H9 (cell line): ENCODE results near the gene KIF19. TPM values are rescaled to one million over a fixed set of nuclear protein-coding genes. Genes with fewer than 3 reads are reported as not detected.

Experiments
- DNase-seq: peaks from one replicate; pipeline ENCODE4 v3.0.0-alpha.2; 2017
- H2AFZ ChIP-seq: one replicate; pipeline ENCODE4 v1.6.1; 2013; ENCODE audit warnings: mild to moderate bottlenecking, low read length, control low read depth, moderate library complexity
- H2AK5ac ChIP-seq: 2 replicates; pipeline ENCODE4 v1.6.1; 2013; ENCODE audit warnings: low read length, control low read depth, mixed read lengths; ENCODE audit not compliant: insufficient read length
- H2BK120ac ChIP-seq: one replicate; pipeline ENCODE4 v1.6.1; 2013; ENCODE audit warnings: low read depth, mild to moderate bottlenecking, low read length, control low read depth, inconsistent platforms; ENCODE audit not compliant: poor library complexity, severe bottlenecking
- H2BK12ac ChIP-seq: 2 replicates; pipeline ENCODE4 v1.6.1; 2013; ENCODE audit warnings: low read length, control low read depth, mixed read lengths, low read depth; ENCODE audit not compliant: insufficient read length
- H2BK15ac ChIP-seq: 2 replicates; pipeline ENCODE4 v1.6.1; 2013; ENCODE audit warnings: low read depth, low read length, control low read depth
- H2BK20ac ChIP-seq: one replicate; pipeline ENCODE4 v1.6.1; 2013; ENCODE audit warnings: low read depth, mild to moderate bottlenecking, low read length, control low read depth, inconsistent platforms; ENCODE audit not compliant: poor library complexity, severe bottlenecking
- H2BK5ac ChIP-seq: 2 replicates; pipeline ENCODE4 v1.6.1; 2013; ENCODE audit warnings: low read length, control low read depth, mixed read lengths; ENCODE audit not compliant: insufficient read length
- H3K14ac ChIP-seq: 2 replicates; pipeline ENCODE4 v1.6.1; 2013; ENCODE audit warnings: low read length, control low read depth; ENCODE audit not compliant: insufficient read depth
- H3K18ac ChIP-seq: 2 replicates; pipeline ENCODE4 v1.6.1; 2013; ENCODE audit warnings: low read depth, mild to moderate bottlenecking, mixed read lengths, low read length, control low read depth; ENCODE audit not compliant: insufficient read length
- H3K23ac ChIP-seq: 2 replicates; pipeline ENCODE4 v1.6.1; 2013; ENCODE audit warnings: low read length, control low read depth, mixed read lengths, low read depth; ENCODE audit not compliant: insufficient read length
- H3K23me2 ChIP-seq: 2 replicates; pipeline ENCODE4 v1.6.1; 2013; ENCODE audit warnings: low read depth, mild to moderate bottlenecking, mixed read lengths, low read length, control low read depth; ENCODE audit not compliant: insufficient read length, poor library complexity, severe bottlenecking
- H3K27ac ChIP-seq: 2 replicates; pipeline ENCODE4 v1.5.1; 2013; ENCODE audit warnings: low read length, control low read depth, mixed read lengths, low read depth; ENCODE audit not compliant: insufficient read length
- H3K27me3 ChIP-seq: 2 replicates; pipeline ENCODE4 v1.6.1; 2013; ENCODE audit warnings: low read length, control low read depth, inconsistent platforms; ENCODE audit not compliant: insufficient read depth
- H3K4ac ChIP-seq: 2 replicates; pipeline ENCODE4 v1.6.1; 2013; ENCODE audit warnings: low read depth, mild to moderate bottlenecking, control low read depth, inconsistent platforms, low read length, moderate library complexity
- H3K4me1 ChIP-seq: 2 replicates; pipeline ENCODE4 v1.6.1; 2013; ENCODE audit warnings: low read length, control low read depth, inconsistent platforms; ENCODE audit not compliant: insufficient read depth
- H3K4me2 ChIP-seq: 2 replicates; pipeline ENCODE4 v1.6.1; 2013; ENCODE audit warnings: low read length, control low read depth, mixed read lengths; ENCODE audit not compliant: insufficient read length, insufficient read depth
- H3K56ac ChIP-seq: 2 replicates; pipeline ENCODE4 v1.6.1; 2013; ENCODE audit warnings: low read depth, mild to moderate bottlenecking, mixed read lengths, low read length, control low read depth; ENCODE audit not compliant: insufficient read length
- H3K79me1 ChIP-seq: 2 replicates; pipeline ENCODE4 v1.6.1; 2013; ENCODE audit warnings: low read depth, mild to moderate bottlenecking, moderate library complexity, low read length, control low read depth, inconsistent platforms; ENCODE audit not compliant: insufficient read depth, poor library complexity, severe bottlenecking
- H3K79me2 ChIP-seq: 2 replicates; pipeline ENCODE4 v1.6.1; 2013; ENCODE audit warnings: low read length, control low read depth, inconsistent platforms; ENCODE audit not compliant: insufficient read depth
- H3K9ac ChIP-seq: 2 replicates; pipeline ENCODE4 v1.6.1; 2013; ENCODE audit warnings: low read length, control low read depth, mixed read lengths; ENCODE audit not compliant: insufficient read length; ENCODE audit errors: extremely low read depth
- H3K9me3 ChIP-seq: one replicate; pipeline ENCODE4 v1.6.1; 2013; ENCODE audit warnings: low read depth, low read length, inconsistent platforms; ENCODE audit not compliant: control insufficient read depth
- H3T11ph ChIP-seq: one replicate; pipeline ENCODE4 v1.6.1; 2013; ENCODE audit warnings: mild to moderate bottlenecking, low read length, control low read depth, inconsistent platforms
- H4K20me1 ChIP-seq: one replicate; pipeline ENCODE4 v1.6.1; 2013; ENCODE audit not compliant: control insufficient read depth, insufficient read length, insufficient read depth
- H4K5ac ChIP-seq: 2 replicates; pipeline ENCODE4 v1.6.1; 2013; ENCODE audit warnings: low read depth, mild to moderate bottlenecking, mixed read lengths, low read length, control low read depth; ENCODE audit not compliant: insufficient read length
- H4K8ac ChIP-seq: replicated peaks from 2 replicates; pipeline ENCODE4 v1.6.1; 2013; ENCODE audit warnings: low read length, control low read depth, mixed read lengths, low read depth; ENCODE audit not compliant: insufficient read length
- H4K91ac ChIP-seq: 2 replicates; pipeline ENCODE4 v1.6.1; 2013; ENCODE audit warnings: low read depth, mild to moderate bottlenecking, moderate library complexity, mixed read lengths, low read length, control low read depth; ENCODE audit not compliant: insufficient read length
- H3K27ac Mint-ChIP-seq, 3 experiments: 2 replicates in 2 of 3; 3 replicates in 1 of 3; pipeline ENCODE4 v1.8.0; 2020 to 2021; ENCODE audit warnings: mixed read lengths in 3 of 3, mild to moderate bottlenecking in 1 of 3, moderate library complexity in 1 of 3
- H3K27me3 Mint-ChIP-seq: 2 replicates; pipeline ENCODE4 v1.8.0; 2021; ENCODE audit warnings: low read depth, mild to moderate bottlenecking, moderate library complexity, mixed read lengths
- H3K36me3 Mint-ChIP-seq, 3 experiments: 2 replicates in 2 of 3; 3 replicates in 1 of 3; pipeline ENCODE4 v1.8.0; 2020 to 2021; ENCODE audit warnings: low read depth in 3 of 3, mixed read lengths in 3 of 3; ENCODE audit not compliant: insufficient read depth in 1 of 3
- H3K4me1 Mint-ChIP-seq, 2 experiments: 2 replicates each; pipeline ENCODE4 v1.8.0; 2020; ENCODE audit warnings: mixed read lengths in 2 of 2
- H3K4me3 Mint-ChIP-seq, 2 experiments: 2 replicates in 1 of 2; 3 replicates in 1 of 2; pipeline ENCODE4 v1.8.0; 2020 to 2021; ENCODE audit warnings: mild to moderate bottlenecking in 2 of 2, mixed read lengths in 2 of 2, moderate library complexity in 1 of 2
- H3K9me3 Mint-ChIP-seq, 2 experiments: 2 replicates in 1 of 2; 3 replicates in 1 of 2; pipeline ENCODE4 v1.8.0; 2020; ENCODE audit warnings: mild to moderate bottlenecking in 2 of 2, mixed read lengths in 2 of 2, moderate library complexity in 1 of 2
- CTCF ChIP-seq: fragments of 200-600 bp; sonication (generic); conservative IDR thresholded peaks from 3 replicates; pipeline ENCODE4 v1.8.0; 2021; ENCODE audit warnings: antibody characterized with exemption, mild to moderate bottlenecking
- WGBS: extraction: QIAGEN DNeasy Blood & Tissue Kit; methylation state at CpG from one replicate; pipeline ENCODE4 v1.1.7; 2013; ENCODE audit warnings: missing lambda C conversion rate, low lambda C conversion rate, mixed read lengths; ENCODE audit not compliant: insufficient read length; ENCODE audit errors: extremely low coverage; 5-methylcytosine and 5-hydroxymethylcytosine counted together
- total RNA-seq: library from RNA; stranded (reverse); gene quantifications from 2 replicates; pipeline ENCODE4 v1.2.1, GENCODE V29; 2021

Gene KIF19
- total RNA-seq, 1 experiment from 2014 or later, result 0.13 TPM

- H3K56ac ChIP-seq, result no peak overlapping the region
- no peak overlapping the region for H3T11ph ChIP-seq
- H3K79me1 ChIP-seq, result no peaks in the 10 kb centered on the region
- no peak overlapping the region for H3K23ac ChIP-seq
- no peak overlapping the region for H3K14ac ChIP-seq
- no CpG with 5 or more reads among the region's 8 CpGs for WGBS
- H3K27me3 ChIP-seq, result no peaks in the 10 kb centered on the region
- no peak overlapping the region for H3K27ac ChIP-seq
- no peak overlapping the region for H3K4ac ChIP-seq
- no peak overlapping the region for H4K91ac ChIP-seq
- H2BK15ac ChIP-seq, result no peak overlapping the region
- H2BK20ac ChIP-seq, result no peak overlapping the region
- no peaks in the 10 kb centered on the region for H3K4me1 ChIP-seq
- no peaks in the 10 kb centered on the region; a peak in 1 of 7 replicates for H3K36me3 Mint-ChIP-seq
- no peaks in the 10 kb centered on the region for H3K9me3 ChIP-seq
- no peak overlapping the region for H2BK5ac ChIP-seq
- no peaks in the 10 kb centered on the region for H3K79me2 ChIP-seq
- peaks cover 25 to 40% of the 10 kb centered on the region in 2 experiments for H3K4me1 Mint-ChIP-seq
- H2AFZ ChIP-seq, result no peak overlapping the region
- TF ChIP-seq CTCF, result no peak
- H3K18ac ChIP-seq, result no peak overlapping the region
- H2AK5ac ChIP-seq, result no peak overlapping the region
- H4K8ac ChIP-seq, result no peak overlapping the region
- H3K27me3 Mint-ChIP-seq, result peaks cover 20% of the 10 kb centered on the region
- no peak overlapping the region for H3K4me3 Mint-ChIP-seq
- H3K9ac ChIP-seq, result no peak overlapping the region
- H4K5ac ChIP-seq, result no peak overlapping the region
- no peaks in the 10 kb centered on the region for H3K23me2 ChIP-seq
- no peak for DNase-seq
- H4K20me1 ChIP-seq, result no peaks in the 10 kb centered on the region
- no peak overlapping the region for H2BK12ac ChIP-seq
- 0 out of 5 replicates have a peak, but pooled peaks cover 0 to 3% of the 10 kb centered on the region in 2 experiments for H3K9me3 Mint-ChIP-seq
- no peak overlapping the region for H3K4me2 ChIP-seq
- H2BK120ac ChIP-seq, result no peak overlapping the region
- no peak overlapping the region for H3K27ac Mint-ChIP-seq
Observed at GRCh38 chr17:74386386-74386785, 60.4 kb downstream of the KIF19 start.
